NCI-H2196 (cell line): ENCODE results near the gene SESN1.

Experiments
- DNase-seq: peaks from one replicate; lab custom pipeline; 2025; ENCODE audit not compliant: unreplicated experiment; lab: John Stamatoyannopoulos, UW

SESN1 gene

GRCh38 chr6:108942556-108943492 lies 151.8 kb downstream of the SESN1 start:
- DNase-seq, result no peak

GRCh38 chr6:108941859-108942258 lies 152.8 kb downstream of the SESN1 start:
- no peak for DNase-seq

GRCh38 chr6:108941281-108941680 lies 153.4 kb downstream of the SESN1 start:
- DNase-seq, result no peak

GRCh38 chr6:108940741-108941140 lies 153.9 kb downstream of the SESN1 start:
- DNase-seq, result no peak

- DNase-seq, result no peak
These were observed 157.5 kb downstream of the SESN1 start for GRCh38 chr6:108937170-108937569.
